Activated CD4-positive, alpha-beta memory T cell treated with anti-CD3 and anti-CD28 coated beads, Interleukin-2, amount 10 ng/mL, durations not matched to agents 7 days and 5 days (primary cell): ENCODE measurements around the gene ATP6V0A4. TPM values are rescaled to one million over a fixed set of nuclear protein-coding genes. Genes with fewer than 3 reads are reported as not detected.
"Not testable (repeated sequence)": the region's sequence is repeated elsewhere in the genome, so short reads cannot be mapped to it uniquely, and the experiment has no call there.

Experiments used
- CTCF ChIA-PET: fragments of 350-600 bp; sonication (Branson Sonifier 250); formaldehyde crosslinking; loops from one replicate; lab custom pipeline; 2021; ENCODE audit warnings: antibody characterized with exemption, inconsistent platforms; lab: Charles Lee
- POLR2A ChIA-PET: fragments of 350-600 bp; sonication (Branson Sonifier 250); formaldehyde crosslinking; loops from one replicate; lab custom pipeline; 2021; ENCODE audit warnings: antibody characterized with exemption; lab: Charles Lee
- DNase-seq: peaks from one replicate; pipeline ENCODE4 v3.0.0-alpha.2; 2020
- H3K27ac Mint-ChIP-seq: one replicate; pipeline ENCODE4 v1.8.0; 2021; ENCODE audit warnings: mild to moderate bottlenecking, mixed read lengths
- H3K27me3 Mint-ChIP-seq: one replicate; pipeline ENCODE4 v1.8.0; 2021; ENCODE audit warnings: mixed read lengths
- H3K36me3 Mint-ChIP-seq: one replicate; pipeline ENCODE4 v1.8.0; 2021; ENCODE audit warnings: low read depth, mixed read lengths
- H3K4me1 Mint-ChIP-seq: one replicate; pipeline ENCODE4 v1.8.0; 2021; ENCODE audit warnings: mixed read lengths
- H3K4me3 Mint-ChIP-seq: one replicate; pipeline ENCODE4 v1.8.0; 2021; ENCODE audit warnings: mild to moderate bottlenecking, mixed read lengths
- H3K9me3 Mint-ChIP-seq: one replicate; pipeline ENCODE4 v1.8.0; 2021; ENCODE audit warnings: mixed read lengths
- total RNA-seq, 2 experiments: library from RNA; stranded (reverse); gene quantifications; one replicate each; pipeline ENCODE4 v1.2.3, GENCODE V29; 2021

ATP6V0A4 gene
- total RNA-seq, 2 experiments from 2014 or later, result 0.23 TPM; not detected in 1

- DNase-seq, CTCF ChIA-PET: not testable (repeated sequence)
Observed at GRCh38 chr7:138797046-138797445, 950 bp downstream of the ATP6V0A4 start.

GRCh38 chr7:138796038-138796615, 1.9 kb downstream of the ATP6V0A4 start:
- H3K4me3 Mint-ChIP-seq, result no peak overlapping the region
- H3K27me3 Mint-ChIP-seq, result peaks cover 9% of the 10 kb centered on the region
- H3K36me3 Mint-ChIP-seq, result no peaks in the 10 kb centered on the region
- CTCF ChIA-PET, result no interaction called here
- DNase-seq, result no peak
- H3K9me3 Mint-ChIP-seq, result no peaks in the 10 kb centered on the region
- no peak overlapping the region for H3K27ac Mint-ChIP-seq
- POLR2A ChIA-PET, result no interaction called here
- H3K4me1 Mint-ChIP-seq, result peaks cover 25% of the 10 kb centered on the region

More at GRCh38 chr7:138797046-138797445, 950 bp downstream of the ATP6V0A4 start:
- H3K27ac Mint-ChIP-seq, H3K36me3 Mint-ChIP-seq, POLR2A ChIA-PET, H3K27me3 Mint-ChIP-seq, H3K9me3 Mint-ChIP-seq, H3K4me3 Mint-ChIP-seq: not testable (repeated sequence)
- peaks cover 25% of the 10 kb centered on the region for H3K4me1 Mint-ChIP-seq

- peaks cover 20% of the 10 kb centered on the region for H3K27me3 Mint-ChIP-seq
- H3K4me3 Mint-ChIP-seq, result no peak overlapping the region
- ChIA-PET POLR2A (no interaction called here), CTCF (interaction anchor here (0.7 kb wide), 1 partner anchor 130 kb away, joined by 5 read pairs; no protein-coding TSS in a partner anchor)
- no peak overlapping the region for H3K27ac Mint-ChIP-seq
- H3K9me3 Mint-ChIP-seq, result peaks cover 16% of the 10 kb centered on the region
- no peak for DNase-seq
- no peaks in the 10 kb centered on the region for H3K4me1 Mint-ChIP-seq
- peaks cover 7% of the 10 kb centered on the region for H3K36me3 Mint-ChIP-seq
Observed at GRCh38 chr7:138785587-138786437, 12.2 kb downstream of the ATP6V0A4 start.

- no peak for DNase-seq
- H3K4me3 Mint-ChIP-seq, result no peak overlapping the region
- no peaks in the 10 kb centered on the region for H3K4me1 Mint-ChIP-seq
- CTCF ChIA-PET, result no interaction called here
- POLR2A ChIA-PET, result no interaction called here
- peaks cover 7% of the 10 kb centered on the region for H3K36me3 Mint-ChIP-seq
- H3K27ac Mint-ChIP-seq, result no peak overlapping the region
- peaks cover 20% of the 10 kb centered on the region for H3K27me3 Mint-ChIP-seq
- H3K9me3 Mint-ChIP-seq, result peaks cover 16% of the 10 kb centered on the region
Observed at GRCh38 chr7:138784692-138785091, 13.3 kb downstream of the ATP6V0A4 start.

- peaks cover 3% of the 10 kb centered on the region for H3K36me3 Mint-ChIP-seq
- peaks cover 6% of the 10 kb centered on the region for H3K27me3 Mint-ChIP-seq
- CTCF ChIA-PET, result no interaction called here
- no peak overlapping the region for H3K27ac Mint-ChIP-seq
- peaks cover 7% of the 10 kb centered on the region for H3K9me3 Mint-ChIP-seq
- H3K4me3 Mint-ChIP-seq, result no peak overlapping the region
- no peak for DNase-seq
- POLR2A ChIA-PET, result no interaction called here
- H3K4me1 Mint-ChIP-seq, result no peaks in the 10 kb centered on the region
Observed at GRCh38 chr7:138781004-138781403, 17.0 kb downstream of the ATP6V0A4 start.

GRCh38 chr7:138776166-138776833, 21.7 kb downstream of the ATP6V0A4 start:
- POLR2A ChIA-PET, result no interaction called here
- H3K27me3 Mint-ChIP-seq, result no peaks in the 10 kb centered on the region
- CTCF ChIA-PET, result no interaction called here

GRCh38 chr7:138773817-138774216, 24.2 kb downstream of the ATP6V0A4 start:
- ChIA-PET CTCF (interaction anchor here (0.6 kb wide), 1 partner anchor 25 kb away, joined by 3 read pairs; no protein-coding TSS in a partner anchor), POLR2A (no interaction called here)
- Mint-ChIP-seq H3K27me3 (peaks cover 4% of the 10 kb centered on the region), H3K36me3 (no peaks in the 10 kb centered on the region), H3K4me3 (no peak overlapping the region), H3K9me3 (no peaks in the 10 kb centered on the region), H3K27ac (no peak overlapping the region), H3K4me1 (peaks cover 1% of the 10 kb centered on the region)
- DNase-seq, result no peak

More at GRCh38 chr7:138776166-138776833, 21.7 kb downstream of the ATP6V0A4 start:
- Mint-ChIP-seq H3K36me3 (no peaks in the 10 kb centered on the region), H3K4me1 (no peaks in the 10 kb centered on the region), H3K27ac (no peak overlapping the region), H3K9me3 (no peaks in the 10 kb centered on the region), H3K4me3 (no peak overlapping the region)
- no peak for DNase-seq

GRCh38 chr7:138773176-138773575, 24.8 kb downstream of the ATP6V0A4 start:
- no peaks in the 10 kb centered on the region for H3K9me3 Mint-ChIP-seq
- H3K4me1 Mint-ChIP-seq, result peaks cover 1% of the 10 kb centered on the region
- peaks cover 4% of the 10 kb centered on the region for H3K27me3 Mint-ChIP-seq
- no peak overlapping the region for H3K4me3 Mint-ChIP-seq
- DNase-seq, result no peak
- ChIA-PET CTCF (no interaction called here), POLR2A (no interaction called here)
- no peaks in the 10 kb centered on the region for H3K36me3 Mint-ChIP-seq
- H3K27ac Mint-ChIP-seq, result no peak overlapping the region

- H3K27me3 Mint-ChIP-seq, result peaks cover 4% of the 10 kb centered on the region
- H3K4me1 Mint-ChIP-seq, result peaks cover 1% of the 10 kb centered on the region
- no peaks in the 10 kb centered on the region for H3K9me3 Mint-ChIP-seq
- POLR2A ChIA-PET, result no interaction called here
- CTCF ChIA-PET, result no interaction called here
- H3K4me3 Mint-ChIP-seq, result no peak overlapping the region
- DNase-seq, result no peak
- H3K27ac Mint-ChIP-seq, result no peak overlapping the region
- H3K36me3 Mint-ChIP-seq, result no peaks in the 10 kb centered on the region
Observed at GRCh38 chr7:138770904-138771303, 27.1 kb downstream of the ATP6V0A4 start.

- H3K27me3 Mint-ChIP-seq, result peaks cover 4% of the 10 kb centered on the region
- H3K36me3 Mint-ChIP-seq, result no peaks in the 10 kb centered on the region
- ChIA-PET CTCF (interaction anchor here (1.9 kb wide), 1 partner anchor 30 kb away, joined by 7 read pairs; no protein-coding TSS in a partner anchor), POLR2A (no interaction called here)
- H3K4me3 Mint-ChIP-seq, result no peak overlapping the region
- no peak overlapping the region for H3K27ac Mint-ChIP-seq
- H3K4me1 Mint-ChIP-seq, result peaks cover 1% of the 10 kb centered on the region
- H3K9me3 Mint-ChIP-seq, result no peaks in the 10 kb centered on the region
- no peak for DNase-seq
Observed at GRCh38 chr7:138768241-138768640, 29.8 kb downstream of the ATP6V0A4 start.

- no peaks in the 10 kb centered on the region for H3K27me3 Mint-ChIP-seq
- H3K9me3 Mint-ChIP-seq, result no peaks in the 10 kb centered on the region
- no peak overlapping the region for H3K27ac Mint-ChIP-seq
- ChIA-PET POLR2A (no interaction called here), CTCF (interaction anchor here (1.3 to 1.5 kb wide), 2 partner anchors 9 to 130 kb away, joined by 4 read pairs; no protein-coding TSS in a partner anchor)
- no peaks in the 10 kb centered on the region for H3K36me3 Mint-ChIP-seq
- H3K4me1 Mint-ChIP-seq, result peaks cover 38% of the 10 kb centered on the region
- no peak for DNase-seq
- no peak overlapping the region for H3K4me3 Mint-ChIP-seq
Observed at GRCh38 chr7:138756591-138757242, 41.3 kb downstream of the ATP6V0A4 start.

GRCh38 chr7:138755842-138756590, 42.0 kb downstream of the ATP6V0A4 start:
- H3K36me3 Mint-ChIP-seq, result no peaks in the 10 kb centered on the region
- no peak for DNase-seq
- H3K27me3 Mint-ChIP-seq, result no peaks in the 10 kb centered on the region
- no peak overlapping the region for H3K4me3 Mint-ChIP-seq
- peaks cover 45% of the 10 kb centered on the region for H3K4me1 Mint-ChIP-seq
- no peaks in the 10 kb centered on the region for H3K9me3 Mint-ChIP-seq
- H3K27ac Mint-ChIP-seq, result no peak overlapping the region
- ChIA-PET POLR2A (interaction anchor here (1.1 kb wide), 1 partner anchor 38 kb away, joined by 4 read pairs; no protein-coding TSS in a partner anchor), CTCF (interaction anchor here (1.3 to 1.5 kb wide), 2 partner anchors 9 to 130 kb away, joined by 4 read pairs; no protein-coding TSS in a partner anchor)
